SK-N-SH (cell line): Measurements from ENCODE around the gene THSD4. TPM values are rescaled to one million over a fixed set of nuclear protein-coding genes. Genes with fewer than 3 reads are reported as not detected.

Source experiments
- CTCF ChIA-PET: fragments of 300-600, 350-600 bp; formaldehyde crosslinking; extraction: SDS; loops from one replicate; lab custom pipeline; 2021; lab: Yijun Ruan, JAX
- POLR2A ChIA-PET: fragments of 350-600 bp; sonication (Branson Sonifier 250); formaldehyde crosslinking; extraction: SDS; loops from one replicate; lab custom pipeline; 2020; ENCODE audit warnings: antibody characterized with exemption, inconsistent platforms; lab: Yijun Ruan, JAX
- DNase-seq: peaks from one replicate; pipeline ENCODE4 v3.0.0; 2012
- H2AFZ ChIP-seq: fragments of 200-600 bp; sonication (generic); 2 replicates; pipeline ENCODE4 v1.8.1; 2016; ENCODE audit warnings: antibody characterized with exemption, mild to moderate bottlenecking, low read depth
- H3F3A ChIP-seq: fragments of 200-600 bp; sonication (generic); replicated peaks from 2 replicates; pipeline ENCODE3; 2016; ENCODE audit warnings: antibody characterized with exemption, mild to moderate bottlenecking; ENCODE audit not compliant: insufficient read depth
- H3K27ac ChIP-seq, 2 experiments: fragments of 200-500 bp in 1 of 2; fragments of 200-600 bp in 1 of 2; sonication (Bioruptor generic) in 1 of 2; sonication (generic), shearing (Covaris generic) in 1 of 2; 2 replicates each; pipeline versions ENCODE4 v1.5.1 to v1.6.1; 2014 to 2016; ENCODE audit warnings: low read depth in 2 of 2, inconsistent platforms in 1 of 2, low read length in 1 of 2, mild to moderate bottlenecking in 1 of 2, mixed read lengths in 1 of 2
- H3K27me3 ChIP-seq: fragments of 200-600 bp; sonication (generic), shearing (Covaris generic); 2 replicates; pipeline ENCODE4 v1.6.1; 2016; ENCODE audit warnings: mixed run types; ENCODE audit not compliant: insufficient read depth
- H3K36me3 ChIP-seq, 2 experiments: fragments of 200-500 bp in 1 of 2; fragments of 200-600 bp in 1 of 2; sonication (Bioruptor generic) in 1 of 2; sonication (generic) in 1 of 2; replicated peaks in 1 of 2; 2 replicates each; pipeline versions ENCODE3 to v1.5.1; 2014 to 2016; ENCODE audit warnings: low read length in 1 of 2, mild to moderate bottlenecking in 1 of 2; ENCODE audit not compliant: insufficient read depth in 2 of 2, control insufficient read depth in 1 of 2
- H3K4me1 ChIP-seq, 2 experiments: fragments of 200-500 bp in 1 of 2; fragments of 200-600 bp in 1 of 2; sonication (Bioruptor generic) in 1 of 2; sonication (generic), shearing (Covaris generic) in 1 of 2; 2 replicates each; pipeline versions ENCODE4 v1.5.1 to v1.6.1; 2014 to 2016; ENCODE audit warnings: low read depth in 1 of 2, low read length in 1 of 2, mixed run types in 1 of 2; ENCODE audit not compliant: insufficient read depth in 2 of 2, control insufficient read depth in 1 of 2
- H3K4me2 ChIP-seq: fragments of 200-600 bp; sonication (generic), shearing (Covaris generic); 2 replicates; pipeline ENCODE4 v1.6.1; 2017; ENCODE audit warnings: mixed run types
- H3K4me3 ChIP-seq, 2 experiments: fragments of 200-500 bp in 1 of 2; fragments of 200-600 bp in 1 of 2; sonication (Bioruptor generic) in 1 of 2; sonication (generic), shearing (Covaris generic) in 1 of 2; 2 replicates each; pipeline versions ENCODE4 v1.5.1 to v1.8.1; 2014 to 2016; ENCODE audit warnings: low read depth in 2 of 2, inconsistent platforms in 1 of 2, low read length in 1 of 2, mild to moderate bottlenecking in 1 of 2, mixed read lengths in 1 of 2, moderate library complexity in 1 of 2
- H3K79me2 ChIP-seq: fragments of 200-600 bp; sonication (generic); 2 replicates; pipeline ENCODE4 v1.8.1; 2017; ENCODE audit warnings: mild to moderate bottlenecking; ENCODE audit not compliant: insufficient read depth
- H3K9ac ChIP-seq: fragments of 200-600 bp; sonication (generic); 2 replicates; pipeline ENCODE4 v1.6.1; 2017; ENCODE audit warnings: mixed run types
- H3K9me2 ChIP-seq: fragments of 200-600 bp; sonication (generic); 2 replicates; pipeline ENCODE4 v1.6.1; 2017; ENCODE audit warnings: mixed run types
- H3K9me3 ChIP-seq: fragments of 200-600 bp; sonication (generic); 2 replicates; pipeline ENCODE4 v1.6.1; 2017; ENCODE audit warnings: mixed run types, mild to moderate bottlenecking, moderate library complexity
- H4K20me1 ChIP-seq: fragments of 200-600 bp; sonication (generic); 2 replicates; pipeline ENCODE4 v1.6.1; 2017; ENCODE audit warnings: mild to moderate bottlenecking, mixed run types; ENCODE audit not compliant: insufficient read depth
- ELF1 ChIP-seq: IDR thresholded peaks from 2 replicates; pipeline ENCODE4 v1.4.0; 2012
- EZH2phosphoT487 ChIP-seq: fragments of 200-600 bp; sonication (generic); IDR thresholded peaks from 2 replicates; pipeline ENCODE4 v1.6.1; 2017; ENCODE audit warnings: low read depth, mixed run types, mild to moderate bottlenecking, antibody characterized with exemption, moderate library complexity, borderline replicate concordance
- FOSL2 ChIP-seq: IDR thresholded peaks from 2 replicates; pipeline ENCODE4 v1.4.0; 2012; ENCODE audit warnings: low read depth, mild to moderate bottlenecking, moderate library complexity, borderline replicate concordance
- FOXJ3 ChIP-seq: sonication (generic); formaldehyde crosslinking; IDR thresholded peaks from 2 replicates; pipeline ENCODE4 v1.5.1; 2020; ENCODE audit warnings: mild to moderate bottlenecking, missing genetic modification reagents
- GABPA ChIP-seq: IDR thresholded peaks from 2 replicates; pipeline ENCODE4 v1.4.0; 2012; ENCODE audit warnings: low read depth, mild to moderate bottlenecking
- MAX ChIP-seq: IDR thresholded peaks from 2 replicates; pipeline ENCODE4 v1.4.0; 2012; ENCODE audit warnings: low read depth
- MEF2A ChIP-seq: IDR thresholded peaks from 2 replicates; pipeline ENCODE4 v1.4.0; 2012; ENCODE audit warnings: low read depth, borderline replicate concordance
- MXI1 ChIP-seq: IDR thresholded peaks from 2 replicates; pipeline ENCODE4 v1.6.1; 2012; ENCODE audit warnings: mild to moderate bottlenecking, low read depth, low read length, improper control_type of control experiment
- NFIC ChIP-seq: IDR thresholded peaks from 2 replicates; pipeline ENCODE4 v1.4.0; 2012; ENCODE audit warnings: borderline replicate concordance
- NRF1 ChIP-seq: IDR thresholded peaks from 2 replicates; pipeline ENCODE4 v1.6.1; 2012; ENCODE audit warnings: low read depth, mild to moderate bottlenecking, low read length
- POLR2AphosphoS5 ChIP-seq: IDR thresholded peaks from 2 replicates; pipeline ENCODE4 v1.6.1; 2012; ENCODE audit warnings: low read depth, low read length
- RFX5 ChIP-seq: IDR thresholded peaks from 2 replicates; pipeline ENCODE4 v1.6.1; 2012; ENCODE audit warnings: mild to moderate bottlenecking, improper control_type of control experiment, low read length
- SIN3A ChIP-seq: IDR thresholded peaks from 2 replicates; pipeline ENCODE4 v1.6.1; 2012; ENCODE audit warnings: low read depth, mild to moderate bottlenecking, low read length, moderate library complexity, borderline replicate concordance
- TCF12 ChIP-seq: IDR thresholded peaks from 2 replicates; pipeline ENCODE4 v1.4.0; 2012
- TEAD4 ChIP-seq: IDR thresholded peaks from 2 replicates; pipeline ENCODE4 v1.4.0; 2012; ENCODE audit warnings: mild to moderate bottlenecking, borderline replicate concordance; ENCODE audit not compliant: insufficient read depth
- ZBTB33 ChIP-seq: IDR thresholded peaks from 2 replicates; pipeline ENCODE4 v1.4.0; 2012; ENCODE audit warnings: low read depth, borderline replicate concordance
- WGBS: methylation state at CpG from one replicate; pipeline ENCODE4 v1.1.6; 2017; ENCODE audit warnings: low lambda C conversion rate; 5-methylcytosine and 5-hydroxymethylcytosine counted together
- polyA plus RNA-seq, 3 experiments: library from polyadenylated mRNA; depleted of rRNA; stranded (reverse); fragments of >200 nt; gene quantifications; 2 replicates each; pipeline ENCODE4 v1.2.3, GENCODE V29; 2012
- TF ChIP-seq, protein P1 (sequence below): fragments of 200-600 bp; sonication (generic); IDR thresholded peaks from 2 replicates; pipeline ENCODE4 v1.6.1; 2017; ENCODE audit warnings: antibody characterized with exemption, mild to moderate bottlenecking, moderate library complexity
- TF ChIP-seq, protein P2 (sequence below): fragments of 150-350 bp; IDR thresholded peaks from 2 replicates; pipeline ENCODE4 v1.6.1; 2016; ENCODE audit warnings: mild to moderate bottlenecking, low read depth, low read length
- TF ChIP-seq, protein P3 (sequence below): IDR thresholded peaks from 2 replicates; pipeline ENCODE4 v1.4.0; 2012; ENCODE audit warnings: low read depth, borderline replicate concordance
- TF ChIP-seq, protein P4 (sequence below): IDR thresholded peaks from 2 replicates; pipeline ENCODE4; 2012

The THSD4 gene
- polyA plus RNA-seq, 1 of the 3 experiments (the other 2 are of a cell fraction), result 79.1 TPM

GRCh38 chr15:71104636-71105035, 10.6 kb upstream of the THSD4 start:
- no peak for DNase-seq
- Histone ChIP-seq H3K9ac (no peak overlapping the region), H3K4me3 (no peak overlapping the region), H3K4me2 (no peak overlapping the region), H2AFZ (no peak overlapping the region), H4K20me1 (no peaks in the 10 kb centered on the region), H3K27me3 (no peaks in the 10 kb centered on the region), H3K27ac (no peak overlapping the region), H3F3A (no peaks in the 10 kb centered on the region), H3K36me3 (no peaks in the 10 kb centered on the region), H3K9me2 (no peaks in the 10 kb centered on the region), H3K4me1 (peaks cover 0 to 3% of the 10 kb centered on the region in 2 experiments; a peak in 1 of 4 replicates), H3K9me3 (no peaks in the 10 kb centered on the region), H3K79me2 (no peaks in the 10 kb centered on the region)
- CTCF ChIA-PET, result interaction anchor here (0.8 to 3.1 kb wide), 2 partner anchors 10 to 212 kb away, joined by 3 to 18 read pairs; partner anchors contain the start of genes LRRC49, THAP10 and THSD4
- 95% methylated on average over 7 of the region's 7 CpGs for WGBS
- POLR2A ChIA-PET, result no interaction called here
- TF ChIP-seq EZH2phosphoT487 (no peak), FOSL2 (no peak), FOXJ3 (CRISPR knock-in tag) (no peak), TEAD4 (no peak), MXI1 (no peak), NFIC (no peak), RFX5 (no peak), POLR2AphosphoS5 (no peak), MEF2A (no peak), GABPA (no peak), TCF12 (no peak), NRF1 (no peak), SIN3A (no peak), ZBTB33 (no peak), ELF1 (no peak), MAX (no peak)
- TF ChIP-seq, protein P1, sequence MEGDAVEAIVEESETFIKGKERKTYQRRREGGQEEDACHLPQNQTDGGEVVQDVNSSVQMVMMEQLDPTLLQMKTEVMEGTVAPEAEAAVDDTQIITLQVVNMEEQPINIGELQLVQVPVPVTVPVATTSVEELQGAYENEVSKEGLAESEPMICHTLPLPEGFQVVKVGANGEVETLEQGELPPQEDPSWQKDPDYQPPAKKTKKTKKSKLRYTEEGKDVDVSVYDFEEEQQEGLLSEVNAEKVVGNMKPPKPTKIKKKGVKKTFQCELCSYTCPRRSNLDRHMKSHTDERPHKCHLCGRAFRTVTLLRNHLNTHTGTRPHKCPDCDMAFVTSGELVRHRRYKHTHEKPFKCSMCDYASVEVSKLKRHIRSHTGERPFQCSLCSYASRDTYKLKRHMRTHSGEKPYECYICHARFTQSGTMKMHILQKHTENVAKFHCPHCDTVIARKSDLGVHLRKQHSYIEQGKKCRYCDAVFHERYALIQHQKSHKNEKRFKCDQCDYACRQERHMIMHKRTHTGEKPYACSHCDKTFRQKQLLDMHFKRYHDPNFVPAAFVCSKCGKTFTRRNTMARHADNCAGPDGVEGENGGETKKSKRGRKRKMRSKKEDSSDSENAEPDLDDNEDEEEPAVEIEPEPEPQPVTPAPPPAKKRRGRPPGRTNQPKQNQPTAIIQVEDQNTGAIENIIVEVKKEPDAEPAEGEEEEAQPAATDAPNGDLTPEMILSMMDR, result no peak
- TF ChIP-seq, protein P2, sequence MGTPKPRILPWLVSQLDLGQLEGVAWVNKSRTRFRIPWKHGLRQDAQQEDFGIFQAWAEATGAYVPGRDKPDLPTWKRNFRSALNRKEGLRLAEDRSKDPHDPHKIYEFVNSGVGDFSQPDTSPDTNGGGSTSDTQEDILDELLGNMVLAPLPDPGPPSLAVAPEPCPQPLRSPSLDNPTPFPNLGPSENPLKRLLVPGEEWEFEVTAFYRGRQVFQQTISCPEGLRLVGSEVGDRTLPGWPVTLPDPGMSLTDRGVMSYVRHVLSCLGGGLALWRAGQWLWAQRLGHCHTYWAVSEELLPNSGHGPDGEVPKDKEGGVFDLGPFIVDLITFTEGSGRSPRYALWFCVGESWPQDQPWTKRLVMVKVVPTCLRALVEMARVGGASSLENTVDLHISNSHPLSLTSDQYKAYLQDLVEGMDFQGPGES, result no peak
- TF ChIP-seq, protein P3, sequence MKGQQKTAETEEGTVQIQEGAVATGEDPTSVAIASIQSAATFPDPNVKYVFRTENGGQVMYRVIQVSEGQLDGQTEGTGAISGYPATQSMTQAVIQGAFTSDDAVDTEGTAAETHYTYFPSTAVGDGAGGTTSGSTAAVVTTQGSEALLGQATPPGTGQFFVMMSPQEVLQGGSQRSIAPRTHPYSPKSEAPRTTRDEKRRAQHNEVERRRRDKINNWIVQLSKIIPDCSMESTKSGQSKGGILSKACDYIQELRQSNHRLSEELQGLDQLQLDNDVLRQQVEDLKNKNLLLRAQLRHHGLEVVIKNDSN, result no peak
- TF ChIP-seq, protein P4, sequence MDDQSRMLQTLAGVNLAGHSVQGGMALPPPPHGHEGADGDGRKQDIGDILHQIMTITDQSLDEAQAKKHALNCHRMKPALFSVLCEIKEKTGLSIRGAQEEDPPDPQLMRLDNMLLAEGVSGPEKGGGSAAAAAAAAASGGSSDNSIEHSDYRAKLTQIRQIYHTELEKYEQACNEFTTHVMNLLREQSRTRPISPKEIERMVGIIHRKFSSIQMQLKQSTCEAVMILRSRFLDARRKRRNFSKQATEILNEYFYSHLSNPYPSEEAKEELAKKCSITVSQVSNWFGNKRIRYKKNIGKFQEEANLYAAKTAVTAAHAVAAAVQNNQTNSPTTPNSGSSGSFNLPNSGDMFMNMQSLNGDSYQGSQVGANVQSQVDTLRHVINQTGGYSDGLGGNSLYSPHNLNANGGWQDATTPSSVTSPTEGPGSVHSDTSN, result no peak
